H1 (cell line): ENCODE measurements around the gene ATXN7. TPM values are rescaled to one million over a fixed set of nuclear protein-coding genes. Genes with fewer than 3 reads are reported as not detected.

Experiments used
- ASH2L ChIP-seq: fragments of 200-600, 300-600 bp; sonication (generic); IDR thresholded peaks from one replicate; pipeline ENCODE4 v1.7.1; 2017; ENCODE audit warnings: low read length
- CBX5 ChIP-seq: fragments of 300-800, 300-1000 bp; sonication (generic); IDR thresholded peaks from 2 replicates; pipeline ENCODE4 v1.7.1; 2016; ENCODE audit warnings: antibody characterized with exemption, low read length, low read depth
- CHD2 ChIP-seq: IDR thresholded peaks from 2 replicates; pipeline ENCODE4 v1.6.1; 2012; ENCODE audit warnings: low read length, improper control_type of control experiment
- CREB1 ChIP-seq: IDR thresholded peaks from 2 replicates; pipeline ENCODE4 v1.6.1; 2012; ENCODE audit warnings: inconsistent platforms
- JUN ChIP-seq: IDR thresholded peaks from 2 replicates; pipeline ENCODE4 v1.6.1; 2011; ENCODE audit warnings: low read depth, mild to moderate bottlenecking, improper control_type of control experiment, low read length
- MAFK ChIP-seq: IDR thresholded peaks from 2 replicates; pipeline ENCODE4 v1.6.1; 2012; ENCODE audit warnings: low read depth, mild to moderate bottlenecking, improper control_type of control experiment, low read length
- NANOG ChIP-seq: IDR thresholded peaks from 2 replicates; pipeline ENCODE4 v1.6.1; 2011; ENCODE audit warnings: low read length, low read depth, mild to moderate bottlenecking, inconsistent platforms; ENCODE audit not compliant: insufficient read depth, poor library complexity, severe bottlenecking
- RBBP5 ChIP-seq: IDR thresholded peaks from 2 replicates; pipeline ENCODE4 v1.7.1; 2012; ENCODE audit warnings: low read depth, mild to moderate bottlenecking, inconsistent platforms, low read length, moderate library complexity, borderline replicate concordance
- RXRA ChIP-seq: IDR thresholded peaks from 2 replicates; pipeline ENCODE4 v1.6.1; 2011; ENCODE audit warnings: low read depth, mild to moderate bottlenecking, low read length, moderate library complexity; ENCODE audit not compliant: insufficient read depth
- SRF ChIP-seq: IDR thresholded peaks from 2 replicates; pipeline ENCODE4 v1.6.1; 2011; ENCODE audit warnings: mild to moderate bottlenecking, low read depth, low read length, moderate library complexity
- TAF7 ChIP-seq: optimal IDR thresholded peaks from 2 replicates; pipeline ENCODE3; 2011; ENCODE audit warnings: low read depth, mild to moderate bottlenecking, inconsistent platforms, low read length, moderate library complexity, borderline replicate concordance
- polyA plus RNA-seq, 7 experiments: library from polyadenylated mRNA; depleted of rRNA in 3 of 7; stranded (reverse) in 5 of 7; unstranded in 2 of 7; fragments of >200 nt in 5 of 7; fragments of 200-250 nt in 2 of 7; gene quantifications; 1 replicate in 5 of 7; 2 replicates in 1 of 7; 4 replicates in 1 of 7; pipeline versions ENCODE4 v1.2.1 to v1.2.3, GENCODE V29; 2011 to 2013; ENCODE audit warnings: missing spikeins in 2 of 7, mixed read lengths in 2 of 7
- total RNA-seq: library from RNA; stranded (reverse); fragmentation: NEBNext Ultra II Directional; extraction: Animal tissue kit (Norgen Biotek cat#: 25700); gene quantifications from 2 replicates; pipeline ENCODE4 v1.2.1, GENCODE V29; 2021
- TF ChIP-seq, protein P1 (sequence below): fragments of 300-600 bp; sonication (generic); IDR thresholded peaks from 2 replicates; pipeline ENCODE4 v1.7.1; 2012; ENCODE audit warnings: low read length, moderate library complexity, mild to moderate bottlenecking, inconsistent platforms; ENCODE audit not compliant: insufficient replicate concordance

Gene ATXN7
- total and polyA plus RNA-seq, 2 of the 8 experiments (the other 6 are each of a cell fraction or from before 2014, with no cell fraction given), result 15.5 to 16.8 TPM

DNA sequence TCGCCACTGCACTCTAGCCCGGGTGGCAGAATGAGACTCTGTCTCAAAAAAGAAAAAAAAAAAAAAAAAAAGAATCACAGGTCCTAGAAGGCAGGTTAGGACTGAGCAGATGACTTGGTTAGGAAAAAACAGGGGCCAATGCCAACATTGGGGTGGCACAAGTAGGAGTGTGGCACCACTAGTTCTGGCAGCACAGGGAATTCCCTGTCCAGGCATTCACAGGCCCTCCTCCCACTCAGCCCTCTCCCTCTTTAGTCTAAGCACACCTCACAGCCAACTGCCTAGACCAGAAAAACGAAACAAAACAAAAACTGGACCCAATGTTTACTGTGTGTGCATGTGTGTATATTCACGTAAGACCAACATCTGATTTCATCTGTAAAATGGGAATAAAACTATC, 10.6 kb upstream of the ATXN7 start (continued):
- TF ChIP-seq, protein P1, sequence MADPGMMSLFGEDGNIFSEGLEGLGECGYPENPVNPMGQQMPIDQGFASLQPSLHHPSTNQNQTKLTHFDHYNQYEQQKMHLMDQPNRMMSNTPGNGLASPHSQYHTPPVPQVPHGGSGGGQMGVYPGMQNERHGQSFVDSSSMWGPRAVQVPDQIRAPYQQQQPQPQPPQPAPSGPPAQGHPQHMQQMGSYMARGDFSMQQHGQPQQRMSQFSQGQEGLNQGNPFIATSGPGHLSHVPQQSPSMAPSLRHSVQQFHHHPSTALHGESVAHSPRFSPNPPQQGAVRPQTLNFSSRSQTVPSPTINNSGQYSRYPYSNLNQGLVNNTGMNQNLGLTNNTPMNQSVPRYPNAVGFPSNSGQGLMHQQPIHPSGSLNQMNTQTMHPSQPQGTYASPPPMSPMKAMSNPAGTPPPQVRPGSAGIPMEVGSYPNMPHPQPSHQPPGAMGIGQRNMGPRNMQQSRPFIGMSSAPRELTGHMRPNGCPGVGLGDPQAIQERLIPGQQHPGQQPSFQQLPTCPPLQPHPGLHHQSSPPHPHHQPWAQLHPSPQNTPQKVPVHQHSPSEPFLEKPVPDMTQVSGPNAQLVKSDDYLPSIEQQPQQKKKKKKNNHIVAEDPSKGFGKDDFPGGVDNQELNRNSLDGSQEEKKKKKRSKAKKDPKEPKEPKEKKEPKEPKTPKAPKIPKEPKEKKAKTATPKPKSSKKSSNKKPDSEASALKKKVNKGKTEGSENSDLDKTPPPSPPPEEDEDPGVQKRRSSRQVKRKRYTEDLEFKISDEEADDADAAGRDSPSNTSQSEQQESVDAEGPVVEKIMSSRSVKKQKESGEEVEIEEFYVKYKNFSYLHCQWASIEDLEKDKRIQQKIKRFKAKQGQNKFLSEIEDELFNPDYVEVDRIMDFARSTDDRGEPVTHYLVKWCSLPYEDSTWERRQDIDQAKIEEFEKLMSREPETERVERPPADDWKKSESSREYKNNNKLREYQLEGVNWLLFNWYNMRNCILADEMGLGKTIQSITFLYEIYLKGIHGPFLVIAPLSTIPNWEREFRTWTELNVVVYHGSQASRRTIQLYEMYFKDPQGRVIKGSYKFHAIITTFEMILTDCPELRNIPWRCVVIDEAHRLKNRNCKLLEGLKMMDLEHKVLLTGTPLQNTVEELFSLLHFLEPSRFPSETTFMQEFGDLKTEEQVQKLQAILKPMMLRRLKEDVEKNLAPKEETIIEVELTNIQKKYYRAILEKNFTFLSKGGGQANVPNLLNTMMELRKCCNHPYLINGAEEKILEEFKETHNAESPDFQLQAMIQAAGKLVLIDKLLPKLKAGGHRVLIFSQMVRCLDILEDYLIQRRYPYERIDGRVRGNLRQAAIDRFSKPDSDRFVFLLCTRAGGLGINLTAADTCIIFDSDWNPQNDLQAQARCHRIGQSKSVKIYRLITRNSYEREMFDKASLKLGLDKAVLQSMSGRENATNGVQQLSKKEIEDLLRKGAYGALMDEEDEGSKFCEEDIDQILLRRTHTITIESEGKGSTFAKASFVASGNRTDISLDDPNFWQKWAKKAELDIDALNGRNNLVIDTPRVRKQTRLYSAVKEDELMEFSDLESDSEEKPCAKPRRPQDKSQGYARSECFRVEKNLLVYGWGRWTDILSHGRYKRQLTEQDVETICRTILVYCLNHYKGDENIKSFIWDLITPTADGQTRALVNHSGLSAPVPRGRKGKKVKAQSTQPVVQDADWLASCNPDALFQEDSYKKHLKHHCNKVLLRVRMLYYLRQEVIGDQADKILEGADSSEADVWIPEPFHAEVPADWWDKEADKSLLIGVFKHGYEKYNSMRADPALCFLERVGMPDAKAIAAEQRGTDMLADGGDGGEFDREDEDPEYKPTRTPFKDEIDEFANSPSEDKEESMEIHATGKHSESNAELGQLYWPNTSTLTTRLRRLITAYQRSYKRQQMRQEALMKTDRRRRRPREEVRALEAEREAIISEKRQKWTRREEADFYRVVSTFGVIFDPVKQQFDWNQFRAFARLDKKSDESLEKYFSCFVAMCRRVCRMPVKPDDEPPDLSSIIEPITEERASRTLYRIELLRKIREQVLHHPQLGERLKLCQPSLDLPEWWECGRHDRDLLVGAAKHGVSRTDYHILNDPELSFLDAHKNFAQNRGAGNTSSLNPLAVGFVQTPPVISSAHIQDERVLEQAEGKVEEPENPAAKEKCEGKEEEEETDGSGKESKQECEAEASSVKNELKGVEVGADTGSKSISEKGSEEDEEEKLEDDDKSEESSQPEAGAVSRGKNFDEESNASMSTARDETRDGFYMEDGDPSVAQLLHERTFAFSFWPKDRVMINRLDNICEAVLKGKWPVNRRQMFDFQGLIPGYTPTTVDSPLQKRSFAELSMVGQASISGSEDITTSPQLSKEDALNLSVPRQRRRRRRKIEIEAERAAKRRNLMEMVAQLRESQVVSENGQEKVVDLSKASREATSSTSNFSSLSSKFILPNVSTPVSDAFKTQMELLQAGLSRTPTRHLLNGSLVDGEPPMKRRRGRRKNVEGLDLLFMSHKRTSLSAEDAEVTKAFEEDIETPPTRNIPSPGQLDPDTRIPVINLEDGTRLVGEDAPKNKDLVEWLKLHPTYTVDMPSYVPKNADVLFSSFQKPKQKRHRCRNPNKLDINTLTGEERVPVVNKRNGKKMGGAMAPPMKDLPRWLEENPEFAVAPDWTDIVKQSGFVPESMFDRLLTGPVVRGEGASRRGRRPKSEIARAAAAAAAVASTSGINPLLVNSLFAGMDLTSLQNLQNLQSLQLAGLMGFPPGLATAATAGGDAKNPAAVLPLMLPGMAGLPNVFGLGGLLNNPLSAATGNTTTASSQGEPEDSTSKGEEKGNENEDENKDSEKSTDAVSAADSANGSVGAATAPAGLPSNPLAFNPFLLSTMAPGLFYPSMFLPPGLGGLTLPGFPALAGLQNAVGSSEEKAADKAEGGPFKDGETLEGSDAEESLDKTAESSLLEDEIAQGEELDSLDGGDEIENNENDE, result no peak
- no peak for TF ChIP-seq MAFK
- no peak for TF ChIP-seq CREB1
- no peak for TF ChIP-seq RXRA
- TF ChIP-seq ASH2L, result no peak
- no peak for TF ChIP-seq RBBP5
- no peak for TF ChIP-seq NANOG
- TF ChIP-seq CBX5, result no peak
- TF ChIP-seq SRF, result no peak
- no peak for TF ChIP-seq CHD2
- no peak for TF ChIP-seq JUN
- no peak for TF ChIP-seq TAF7
